SU-DHL-6 (cell line): ENCODE results near the gene COX19.

Source experiments
- H2AFZ ChIP-seq: fragments of 200-600 bp; sonication (generic); 2 replicates; pipeline ENCODE4 v1.6.1; 2014; ENCODE audit warnings: low read depth, mild to moderate bottlenecking, moderate library complexity, mixed read lengths, antibody characterized with exemption, low read length; ENCODE audit not compliant: severe bottlenecking
- H3F3A ChIP-seq: fragments of 200-600 bp; shearing (Covaris generic); 2 replicates; pipeline ENCODE4 v1.6.0; 2016; ENCODE audit warnings: antibody characterized with exemption, mild to moderate bottlenecking; ENCODE audit not compliant: insufficient read depth
- H3K27ac ChIP-seq: fragments of 200-600 bp; sonication (generic); 2 replicates; pipeline ENCODE4 v1.5.1; 2016; ENCODE audit warnings: low read depth, mild to moderate bottlenecking, low read length, moderate library complexity, mixed read lengths
- H3K27me3 ChIP-seq: fragments of 200-600 bp; sonication (generic), shearing (Covaris generic); 2 replicates; pipeline ENCODE4 v1.6.0; 2014; ENCODE audit warnings: mild to moderate bottlenecking, low read length
- H3K36me3 ChIP-seq: fragments of 200-600 bp; sonication (generic); 2 replicates; pipeline ENCODE4 v1.6.1; 2014; ENCODE audit warnings: mild to moderate bottlenecking, low read length, mixed read lengths
- H3K4me2 ChIP-seq: fragments of 300-600, 200-600 bp; shearing (Covaris generic), sonication (generic); 2 replicates; pipeline ENCODE4 v1.6.0; 2014; ENCODE audit warnings: low read length, low read depth, mild to moderate bottlenecking; ENCODE audit not compliant: poor library complexity, severe bottlenecking
- H3K4me3 ChIP-seq: fragments of 200-600 bp; sonication (generic); 2 replicates; pipeline ENCODE4 v1.5.1; 2014; ENCODE audit warnings: antibody characterized with exemption, low read length, mild to moderate bottlenecking, mixed read lengths; ENCODE audit not compliant: insufficient read depth, poor library complexity, severe bottlenecking
- H3K79me2 ChIP-seq: fragments of 200-600 bp; sonication (generic); 2 replicates; pipeline ENCODE4 v1.6.1; 2014; ENCODE audit warnings: mild to moderate bottlenecking, low read length, moderate library complexity; ENCODE audit not compliant: insufficient read depth
- H3K9ac ChIP-seq: fragments of 200-600 bp; sonication (generic); 2 replicates; pipeline ENCODE4 v1.7.0; 2014; ENCODE audit warnings: mild to moderate bottlenecking, low read length
- H3K9me2 ChIP-seq: fragments of 200-600 bp; sonication (generic); replicated peaks from 2 replicates; pipeline ENCODE4 v1.6.1; 2014; ENCODE audit warnings: low read length; ENCODE audit not compliant: insufficient read depth
- H3K9me3 ChIP-seq: fragments of 200-600 bp; sonication (generic); 2 replicates; pipeline ENCODE4 v1.6.1; 2014; ENCODE audit warnings: low read length, mixed read lengths; ENCODE audit not compliant: insufficient read depth
- H4K20me1 ChIP-seq: fragments of 200-600 bp; sonication (generic); 2 replicates; pipeline ENCODE4 v1.6.1; 2014; ENCODE audit warnings: low read depth, mild to moderate bottlenecking, antibody characterized with exemption, low read length, moderate library complexity, mixed read lengths
- CTCF ChIP-seq: fragments of 200-600 bp; sonication (generic); IDR thresholded peaks from one replicate; pipeline ENCODE4 v1.5.1; 2017; ENCODE audit warnings: antibody characterized with exemption, mild to moderate bottlenecking, low read length, moderate library complexity; ENCODE audit not compliant: insufficient read depth, poor library complexity, severe bottlenecking
- EZH2phosphoT487 ChIP-seq: fragments of 200-600 bp; sonication (generic), shearing (Covaris generic); conservative IDR thresholded peaks from 2 replicates; pipeline ENCODE4 v1.6.1; 2018; ENCODE audit warnings: mild to moderate bottlenecking, antibody characterized with exemption, low read length, moderate library complexity, mixed read lengths

Gene COX19

GRCh38 chr7:947391-948210, 27.7 kb downstream of the COX19 start:
- Histone ChIP-seq H3F3A (no peaks in the 10 kb centered on the region), H3K27ac (no peak overlapping the region), H2AFZ (no peak overlapping the region), H3K79me2 (no peaks in the 10 kb centered on the region), H3K9me3 (no peaks in the 10 kb centered on the region), H3K9ac (no peak overlapping the region), H3K27me3 (no peaks in the 10 kb centered on the region), H3K36me3 (no peaks in the 10 kb centered on the region), H3K9me2 (no peaks in the 10 kb centered on the region), H3K4me3 (no peak overlapping the region), H3K4me2 (no peak overlapping the region), H4K20me1 (no peaks in the 10 kb centered on the region)
- TF ChIP-seq CTCF (no peak), EZH2phosphoT487 (no peak)

- no peaks in the 10 kb centered on the region for H3K9me3 ChIP-seq
- TF ChIP-seq CTCF (no peak), EZH2phosphoT487 (no peak)
- H3K4me2 ChIP-seq, result no peak overlapping the region
- H3K79me2 ChIP-seq, result no peaks in the 10 kb centered on the region
- H2AFZ ChIP-seq, result no peak overlapping the region
- no peaks in the 10 kb centered on the region for H3F3A ChIP-seq
- H3K4me3 ChIP-seq, result no peak overlapping the region
- no peaks in the 10 kb centered on the region for H4K20me1 ChIP-seq
- no peak overlapping the region for H3K9ac ChIP-seq
- H3K36me3 ChIP-seq, result no peaks in the 10 kb centered on the region
- no peaks in the 10 kb centered on the region for H3K27me3 ChIP-seq
- no peaks in the 10 kb centered on the region for H3K9me2 ChIP-seq
- no peak overlapping the region for H3K27ac ChIP-seq
Measured at GRCh38 chr7:946256-946996, 28.9 kb downstream of the COX19 start.

GRCh38 chr7:945556-946255, 29.6 kb downstream of the COX19 start:
- Histone ChIP-seq H3K4me3 (no peak overlapping the region), H3K27ac (no peak overlapping the region), H3K4me2 (no peak overlapping the region), H3K36me3 (no peaks in the 10 kb centered on the region), H2AFZ (no peak overlapping the region), H3K79me2 (no peaks in the 10 kb centered on the region), H3K9ac (no peak overlapping the region), H4K20me1 (no peaks in the 10 kb centered on the region), H3K9me3 (peaks cover 3% of the 10 kb centered on the region; the same call in 1 of the 2 replicates), H3K27me3 (no peaks in the 10 kb centered on the region; the same call in 1 of the 2 replicates), H3K9me2 (no peaks in the 10 kb centered on the region), H3F3A (no peaks in the 10 kb centered on the region)
- TF ChIP-seq CTCF (no peak), EZH2phosphoT487 (no peak)
